Endothelial cell of umbilical vein (primary cell): ENCODE results near the gene TTC3. TPM values are rescaled to one million over a fixed set of nuclear protein-coding genes. Genes with fewer than 3 reads are reported as not detected.

Source experiments
- BruUV-seq: library from RNA; stranded (reverse); fragments of 400-500 nt; replicated peaks from 2 replicates; lab custom pipeline; 2021; lab: Mats Ljungman, UMichigan
- CTCF ChIA-PET: fragments of 300-600, 350-600 bp; sonication (Branson Sonifier 250); formaldehyde crosslinking; loops from one replicate; lab custom pipeline; 2021; ENCODE audit warnings: antibody characterized with exemption, inconsistent platforms; lab: Charles Lee
- POLR2A ChIA-PET: fragments of 300-600, 350-600 bp; sonication (Branson Sonifier 250); formaldehyde crosslinking; loops from one replicate; lab custom pipeline; 2021; ENCODE audit warnings: antibody characterized with exemption, inconsistent platforms; lab: Charles Lee
- DNase-seq: peaks from one replicate; pipeline ENCODE4 v3.0.0-alpha.2; 2011; ENCODE audit warnings: low read depth, low spot score
- FAIRE-seq: peaks from 2 replicates; lab custom pipeline; 2011; peaks lifted over from hg19 to GRCh38; lab: Jason Lieb, UNC
- H2AFZ ChIP-seq: 2 replicates; pipeline ENCODE4 v1.6.0; 2012; ENCODE audit warnings: low read depth, low read length, control low read depth, inconsistent platforms
- H3K27ac ChIP-seq: 2 replicates; pipeline ENCODE4 v1.5.1; 2011; ENCODE audit warnings: low read depth, mild to moderate bottlenecking, control low read depth, low read length, moderate library complexity; ENCODE audit not compliant: insufficient read depth
- H3K27me3 ChIP-seq, 2 experiments: 2 replicates each; pipeline versions ENCODE4 v1.6.0 to v1.6.1; 2011; ENCODE audit warnings: low read length in 2 of 2, mixed read lengths in 1 of 2; ENCODE audit not compliant: control insufficient read depth in 2 of 2, insufficient read depth in 2 of 2
- H3K36me3 ChIP-seq, 2 experiments: 2 replicates in 1 of 2; 3 replicates in 1 of 2; pipeline ENCODE4 v1.5.1; 2011; ENCODE audit warnings: low read length in 2 of 2, mild to moderate bottlenecking in 1 of 2, moderate library complexity in 1 of 2; ENCODE audit not compliant: control insufficient read depth in 2 of 2, insufficient read depth in 2 of 2; ENCODE audit errors: extremely low read depth in 1 of 2
- H3K4me1 ChIP-seq: 3 replicates; pipeline ENCODE4 v1.5.1; 2011; ENCODE audit warnings: mild to moderate bottlenecking, low read length; ENCODE audit not compliant: control insufficient read depth, insufficient read depth; ENCODE audit errors: extremely low read depth
- H3K4me2 ChIP-seq: 2 replicates; pipeline ENCODE4 v1.6.1; 2011; ENCODE audit warnings: low read length, control low read depth, mixed read lengths; ENCODE audit not compliant: insufficient read depth
- H3K4me3 ChIP-seq, 3 experiments: fragments of 200-600 bp in 1 of 3; sonication (generic), shearing (Covaris generic) in 1 of 3; replicated peaks in 1 of 3; 2 replicates each; pipeline ENCODE4 v1.5.1; 2011 to 2016; ENCODE audit warnings: control low read depth in 3 of 3, low read length in 3 of 3, mild to moderate bottlenecking in 2 of 3, inconsistent platforms in 1 of 3, low read depth in 1 of 3, moderate library complexity in 1 of 3; ENCODE audit not compliant: insufficient read depth in 1 of 3
- H3K79me2 ChIP-seq: 2 replicates; pipeline ENCODE4 v1.6.0; 2012; ENCODE audit warnings: low read length, inconsistent platforms; ENCODE audit not compliant: control insufficient read depth, insufficient read depth
- H3K9ac ChIP-seq: replicated peaks from 2 replicates; pipeline ENCODE3; 2011; ENCODE audit warnings: low read length, control low read depth; ENCODE audit not compliant: insufficient read depth; ENCODE audit errors: extremely low read depth
- H3K9me1 ChIP-seq: replicated peaks from 3 replicates; pipeline ENCODE4 v1.6.0; 2011; ENCODE audit warnings: mild to moderate bottlenecking, low read length; ENCODE audit not compliant: control insufficient read depth, insufficient read depth; ENCODE audit errors: extremely low read depth
- H3K9me3 ChIP-seq: replicated peaks from 2 replicates; pipeline ENCODE4 v1.5.1; 2012; ENCODE audit warnings: low read length, inconsistent platforms; ENCODE audit not compliant: control insufficient read depth, insufficient read depth
- H4K20me1 ChIP-seq: replicated peaks from 2 replicates; pipeline ENCODE3; 2011; ENCODE audit warnings: mild to moderate bottlenecking, low read length; ENCODE audit not compliant: control insufficient read depth, insufficient read depth; ENCODE audit errors: extremely low read depth
- CTCF ChIP-seq, 2 donors: IDR thresholded peaks; 1 replicate in 1 of 2; 2 replicates in 1 of 2; pipeline ENCODE4 v1.5.1; 2011; ENCODE audit warnings: low read length in 2 of 2, mild to moderate bottlenecking in 2 of 2, moderate library complexity in 2 of 2, control low read depth in 1 of 2, inconsistent platforms in 1 of 2, low read depth in 1 of 2; ENCODE audit not compliant: insufficient read depth in 1 of 2; ENCODE audit errors: extremely low read depth in 1 of 2
- EZH2 ChIP-seq: IDR thresholded peaks from 2 replicates; pipeline ENCODE4 v1.6.1; 2012; ENCODE audit warnings: borderline replicate concordance, low read depth, mild to moderate bottlenecking, moderate library complexity, low read length, inconsistent platforms; ENCODE audit not compliant: severe bottlenecking
- FOS ChIP-seq: IDR thresholded peaks from 2 replicates; pipeline ENCODE4 v1.6.1; 2011; ENCODE audit warnings: mild to moderate bottlenecking, low read length, moderate library complexity, borderline replicate concordance; ENCODE audit not compliant: insufficient read depth
- GATA2 ChIP-seq: IDR thresholded peaks from 2 replicates; pipeline ENCODE4 v1.7.0; 2011; ENCODE audit warnings: low read depth, mild to moderate bottlenecking, moderate library complexity, mixed read lengths, low read length; ENCODE audit not compliant: insufficient read length, insufficient read depth
- JUN ChIP-seq: IDR thresholded peaks from 2 replicates; pipeline ENCODE4 v1.6.1; 2011; ENCODE audit warnings: borderline replicate concordance, low read depth; ENCODE audit not compliant: insufficient read length, insufficient read depth
- MAX ChIP-seq: IDR thresholded peaks from 2 replicates; pipeline ENCODE4 v1.6.1; 2011; ENCODE audit not compliant: insufficient read depth, insufficient read length
- MYC ChIP-seq: IDR thresholded peaks from one replicate; pipeline ENCODE4 v1.6.1; 2011; ENCODE audit warnings: mild to moderate bottlenecking, low read depth, low read length
- POLR2A ChIP-seq: IDR thresholded peaks from 2 replicates; pipeline ENCODE4 v1.6.1; 2012; ENCODE audit warnings: low read depth, mild to moderate bottlenecking, control low read depth, low read length
- POLR2AphosphoS5 ChIP-seq: IDR thresholded peaks from 2 replicates; pipeline ENCODE4 v1.6.1; 2012; ENCODE audit warnings: low read depth, mild to moderate bottlenecking, control low read depth, low read length, moderate library complexity; ENCODE audit not compliant: insufficient read depth
- dilution Hi-C: fragments of 300-500 bp; cut with MboI; formaldehyde crosslinking; loops from one replicate; pipeline ENCODE4 v1.15.0; 2019; ENCODE audit warnings: low sequenced_read_pairs; ENCODE audit not compliant: extremely low pct_ligation_motif_present
- intact Hi-C: fragments of 100-400 bp; cut with micrococcal nuclease; formaldehyde crosslinking; loops from one replicate; pipeline ENCODE4 v1.10.0; 2022
- polyA plus RNA-seq, 4 experiments: library from polyadenylated mRNA; depleted of rRNA in 3 of 4; stranded (reverse) in 3 of 4; unstranded in 1 of 4; fragments of >200 nt; gene quantifications; 2 replicates each; pipeline versions ENCODE4 v1.2.1 to v1.2.3, GENCODE V29; 2011 to 2012; ENCODE audit warnings: missing spikeins in 1 of 4
- total RNA-seq: library from RNA; stranded (reverse); gene quantifications from 2 replicates; pipeline ENCODE4 v1.2.3, GENCODE V29; 2021

Gene TTC3
- total and polyA plus RNA-seq, 2 donors (not counting 3 experiments of a cell fraction or from before 2014, with no cell fraction given) = 26.2 to 113 TPM

GRCh38 chr21:37232274-37233018, 159.4 kb downstream of the TTC3 start:
- Histone ChIP-seq H3K9me3 (no peaks in the 10 kb centered on the region), H3K27me3 (no peaks in the 10 kb centered on the region), H3K27ac (no peak overlapping the region), H3K9me1 (no peaks in the 10 kb centered on the region), H3K4me1 (peaks cover 5% of the 10 kb centered on the region), H3K36me3 (peaks cover 10 to 25% of the 10 kb centered on the region in 2 experiments), H3K4me3 (no peak overlapping the region), H3K9ac (no peak overlapping the region), H4K20me1 (no peaks in the 10 kb centered on the region), H2AFZ (no peak overlapping the region), H3K79me2 (no peaks in the 10 kb centered on the region), H3K4me2 (no peak overlapping the region)
- FAIRE-seq (no peak), DNase-seq (no peak)
- intact Hi-C loops (no loop called here), dilution Hi-C loops (no loop called here)
- no peak for TF ChIP-seq FOS
- TF ChIP-seq CTCF (IDR thresholded peaks at IDR 0.05; ENCODE audit: extremely low read depth in 1 of 2, insufficient read depth in 1 of 2, low read depth in 1 of 2, low read length in 2 of 2) = no peak
- no peak for TF ChIP-seq POLR2AphosphoS5
- no peak for TF ChIP-seq GATA2
- TF ChIP-seq MAX = no peak
- no peak for TF ChIP-seq EZH2
- TF ChIP-seq MYC = no peak
- no peak for TF ChIP-seq POLR2A
- no peak for TF ChIP-seq JUN
- POLR2A ChIA-PET = no interaction called here
- CTCF ChIA-PET = no interaction called here
- no TSS peak for BruUV-seq
